DMS153 treated with DMSO at 0.1 percent for 48 hours (cell line): ENCODE data around the gene PDGFC.

ENCODE experiments used
- DNase-seq: peaks from one replicate; lab custom pipeline; 2025; ENCODE audit not compliant: unreplicated experiment; lab: John Stamatoyannopoulos, UW

PDGFC gene, protein sequence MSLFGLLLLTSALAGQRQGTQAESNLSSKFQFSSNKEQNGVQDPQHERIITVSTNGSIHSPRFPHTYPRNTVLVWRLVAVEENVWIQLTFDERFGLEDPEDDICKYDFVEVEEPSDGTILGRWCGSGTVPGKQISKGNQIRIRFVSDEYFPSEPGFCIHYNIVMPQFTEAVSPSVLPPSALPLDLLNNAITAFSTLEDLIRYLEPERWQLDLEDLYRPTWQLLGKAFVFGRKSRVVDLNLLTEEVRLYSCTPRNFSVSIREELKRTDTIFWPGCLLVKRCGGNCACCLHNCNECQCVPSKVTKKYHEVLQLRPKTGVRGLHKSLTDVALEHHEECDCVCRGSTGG

DNA sequence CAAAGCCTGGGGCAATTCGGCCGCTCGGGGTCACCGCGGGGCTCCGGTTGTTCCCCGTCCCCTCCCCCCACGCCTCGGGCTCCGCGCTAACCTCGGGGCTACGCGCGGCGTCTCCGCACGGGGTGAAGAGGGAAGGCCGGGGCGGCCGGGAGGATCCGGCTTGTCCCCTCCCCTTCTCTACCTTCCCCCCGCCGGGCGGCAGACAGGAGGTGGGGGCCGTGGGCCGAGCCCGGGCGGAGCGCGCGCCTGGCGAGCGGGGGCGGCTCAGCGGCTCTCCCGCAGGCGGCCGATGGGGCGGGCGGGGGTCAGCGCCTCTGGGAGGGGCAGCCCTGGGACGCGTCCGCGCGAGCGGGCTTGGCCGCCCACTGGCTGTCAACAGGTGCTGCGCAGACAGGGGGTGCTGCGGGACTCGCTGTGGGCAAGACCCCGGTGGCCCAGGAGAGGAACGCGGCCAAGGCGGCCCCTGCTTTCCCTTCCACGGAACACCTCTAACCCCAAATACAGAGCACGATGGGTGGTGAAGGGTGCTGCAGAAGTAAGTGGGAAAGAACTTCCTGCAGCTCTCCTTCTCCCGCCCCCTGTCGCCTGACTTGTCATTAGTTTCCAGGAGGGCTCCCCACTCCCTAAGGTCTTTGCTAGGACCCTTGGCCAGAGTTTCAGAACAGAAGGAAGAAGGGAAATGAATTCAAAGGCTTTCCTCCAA lies at the start of gene PDGFC:
Gene PDGFC (minus strand): TSS at position 124 of the 703 bp plus-strand sequence. CDS start 896 bp downstream, outside the sequence.
- DNase-seq: peak; percentile 1

DNA sequence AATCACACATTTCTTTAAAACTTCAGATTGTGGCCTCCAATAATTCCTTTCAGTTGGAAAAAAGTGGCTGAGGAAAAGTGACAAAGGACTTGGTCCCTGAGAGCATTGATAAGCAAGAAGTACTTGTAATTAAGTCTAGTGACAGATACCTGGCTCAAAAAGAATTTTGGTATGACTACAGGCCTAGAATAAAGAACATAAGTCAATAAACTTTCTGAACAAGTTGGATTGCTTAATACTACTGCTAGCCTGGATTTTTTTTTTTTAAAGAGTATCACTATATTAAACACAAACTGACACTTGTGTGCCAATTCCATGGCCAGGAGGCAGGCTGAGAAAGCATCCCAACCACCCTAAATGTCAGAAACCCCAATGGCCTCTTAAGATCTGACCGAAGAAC lies 49.3 kb upstream of the PDGFC start:
- no peak for DNase-seq

DNA sequence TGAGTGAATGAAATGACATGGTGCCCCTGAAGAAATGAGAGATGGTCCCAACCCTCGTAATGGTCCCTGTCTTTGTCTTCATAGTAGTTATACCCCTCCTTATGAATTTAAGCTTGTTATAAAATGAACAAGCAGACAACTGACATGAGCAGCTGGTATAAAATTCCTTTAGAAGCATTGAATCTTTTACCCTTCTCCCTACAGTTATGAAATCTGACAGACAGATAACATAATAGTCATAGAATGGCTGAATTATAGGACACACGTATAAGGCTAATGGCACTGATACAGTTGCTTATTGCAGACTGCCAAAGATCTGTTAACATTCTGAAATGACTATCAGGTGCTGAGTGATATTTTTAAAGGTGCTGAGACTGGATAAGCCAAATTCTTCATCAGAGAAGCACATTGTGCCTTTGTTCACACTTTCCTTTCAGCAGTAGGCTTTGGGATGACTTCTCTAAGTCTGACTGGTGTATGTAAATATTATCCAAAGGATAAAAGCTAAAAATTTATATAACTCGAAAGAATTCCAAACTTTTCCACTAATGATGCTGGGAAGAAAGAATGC lies 47.4 kb upstream of the PDGFC start:
- no peak for DNase-seq

DNA sequence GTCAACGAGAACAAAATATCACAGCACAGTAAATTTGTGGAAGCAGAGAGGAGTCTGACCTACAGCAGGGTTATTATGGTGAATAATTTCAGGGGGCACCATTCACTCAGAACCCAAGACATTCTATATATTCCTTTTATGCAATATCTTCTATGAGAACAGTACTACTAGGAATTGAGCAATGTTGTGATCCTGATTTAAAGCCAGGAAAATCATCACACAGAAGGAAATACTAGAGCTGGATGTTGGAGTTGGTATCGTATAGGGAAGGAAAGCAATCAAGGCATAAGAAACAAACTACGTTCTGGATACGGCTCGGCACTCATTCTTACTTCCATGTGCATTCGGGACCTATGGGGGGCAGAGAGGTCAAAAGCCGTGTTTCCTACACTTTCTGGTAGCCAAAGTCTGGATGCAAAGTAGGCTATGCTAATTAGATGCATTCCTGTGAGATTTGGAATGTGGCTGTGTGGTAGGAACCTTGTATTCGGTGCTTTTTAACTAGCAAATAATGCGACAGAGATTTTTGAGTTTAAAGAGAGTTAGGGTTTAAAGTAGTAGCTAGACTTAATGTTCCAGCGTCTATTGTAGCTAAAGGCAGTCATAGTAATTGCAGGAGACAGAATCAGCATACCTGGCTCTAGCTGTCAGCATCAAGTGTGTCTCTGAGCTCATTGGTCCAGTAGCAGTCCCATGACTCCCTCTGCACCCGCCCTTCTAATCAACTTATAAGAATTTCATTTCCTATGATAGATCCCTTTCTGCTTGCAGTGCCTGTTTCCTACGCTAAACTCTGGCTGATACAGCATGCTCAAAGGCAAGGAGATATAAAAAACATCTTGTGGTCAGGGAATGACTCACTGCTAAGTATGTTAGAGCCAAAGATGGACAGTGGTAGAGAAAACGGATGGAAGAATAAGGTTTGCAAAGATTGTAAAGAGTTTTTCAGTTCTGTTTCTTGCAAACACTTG lies 43.3 kb upstream of the PDGFC start:
- DNase-seq: no peak

DNA sequence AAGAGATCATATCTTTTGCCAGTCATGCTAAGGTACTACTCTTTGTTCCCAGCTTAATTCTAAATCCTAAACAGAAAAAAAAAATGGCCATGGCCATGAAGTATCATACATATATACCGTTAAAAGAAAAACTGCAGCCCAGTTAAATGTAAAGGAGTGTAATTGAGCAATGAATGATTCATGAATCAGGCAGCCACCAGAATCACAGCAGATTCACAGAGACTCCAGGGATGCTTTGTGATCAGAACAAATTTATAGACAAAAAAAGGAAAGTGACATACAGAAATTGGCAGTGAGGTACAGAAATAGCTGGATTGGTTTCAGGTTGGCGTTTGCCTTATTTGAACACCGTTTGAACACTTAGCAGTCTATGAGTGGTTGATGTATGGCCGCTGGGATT lies 42.1 kb upstream of the PDGFC start:
- DNase-seq: no peak

DNA sequence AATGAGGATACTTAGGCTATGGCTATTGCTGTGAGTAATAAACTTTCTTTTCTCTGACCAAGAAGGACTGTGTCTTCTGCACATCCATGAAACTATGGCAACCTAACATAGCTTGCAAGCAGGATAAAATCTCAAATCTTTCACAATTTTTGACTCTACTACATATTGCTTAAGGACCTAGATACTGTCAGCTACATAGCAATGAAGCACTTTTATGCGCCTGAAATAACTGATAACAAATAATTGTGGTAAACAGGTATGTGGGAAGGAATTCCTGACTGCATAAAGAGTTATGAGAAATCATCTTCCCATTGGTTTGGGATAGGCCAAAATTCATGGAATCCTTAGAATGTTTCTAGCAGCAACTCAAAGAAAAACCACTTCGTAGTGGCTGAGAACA lies 41.2 kb upstream of the PDGFC start:
- no peak for DNase-seq

DNA sequence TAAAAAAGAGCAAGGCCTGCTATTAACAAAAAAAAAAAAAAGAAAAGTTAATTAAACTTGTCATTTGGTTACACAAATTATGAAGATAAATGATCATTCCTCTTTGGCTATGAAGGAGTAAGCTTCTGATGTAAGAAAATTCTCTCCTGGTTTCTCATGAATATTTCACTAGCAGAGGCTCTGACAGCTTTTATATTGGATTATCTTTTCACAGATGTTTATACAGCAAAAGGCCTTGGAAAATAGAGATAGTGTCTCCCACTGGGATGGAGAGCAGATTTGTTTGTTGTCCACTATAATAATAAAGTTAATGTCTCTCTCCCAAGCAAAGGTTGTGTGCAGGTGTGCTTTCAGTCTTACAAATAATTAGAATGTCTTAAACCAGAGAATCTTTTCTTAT lies 40.7 kb upstream of the PDGFC start:
- no peak for DNase-seq

DNA sequence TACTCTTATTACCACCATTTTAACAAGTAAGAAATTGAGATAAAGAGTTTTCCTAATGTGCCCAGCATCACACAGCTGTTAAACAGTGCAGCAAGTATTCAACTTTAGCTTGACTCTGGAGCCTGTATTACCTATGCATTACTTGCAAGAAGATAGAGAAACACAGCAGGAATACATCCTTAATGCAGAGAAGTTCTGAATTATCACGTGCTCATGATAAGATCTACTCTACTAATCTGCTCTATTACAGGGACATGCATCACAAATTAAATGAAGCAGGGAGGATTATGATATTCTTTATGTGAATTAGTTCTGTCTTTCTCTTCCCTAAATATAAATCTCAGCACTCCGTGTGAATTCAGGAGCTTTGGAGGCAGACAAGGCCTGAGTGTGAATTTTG lies 39.0 kb upstream of the PDGFC start:
- no peak for DNase-seq

DNA sequence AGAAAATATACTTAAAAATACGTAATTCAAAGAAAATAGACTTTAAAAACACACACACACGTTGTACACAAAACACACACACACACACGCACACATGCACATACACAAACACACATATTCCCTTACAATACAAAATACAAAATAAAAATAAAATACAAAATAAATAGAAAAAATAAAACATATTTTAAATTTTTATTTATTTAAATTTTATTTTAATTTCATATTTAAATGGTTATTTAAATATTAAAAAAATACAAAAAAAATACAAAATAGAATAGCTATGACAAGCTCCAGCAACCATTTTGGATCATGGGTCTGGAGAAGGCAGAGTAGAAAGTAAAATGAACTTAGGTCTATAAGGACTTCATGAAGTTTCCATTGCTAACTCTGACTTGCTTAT lies 34.2 kb upstream of the PDGFC start:
- no peak for DNase-seq

DNA sequence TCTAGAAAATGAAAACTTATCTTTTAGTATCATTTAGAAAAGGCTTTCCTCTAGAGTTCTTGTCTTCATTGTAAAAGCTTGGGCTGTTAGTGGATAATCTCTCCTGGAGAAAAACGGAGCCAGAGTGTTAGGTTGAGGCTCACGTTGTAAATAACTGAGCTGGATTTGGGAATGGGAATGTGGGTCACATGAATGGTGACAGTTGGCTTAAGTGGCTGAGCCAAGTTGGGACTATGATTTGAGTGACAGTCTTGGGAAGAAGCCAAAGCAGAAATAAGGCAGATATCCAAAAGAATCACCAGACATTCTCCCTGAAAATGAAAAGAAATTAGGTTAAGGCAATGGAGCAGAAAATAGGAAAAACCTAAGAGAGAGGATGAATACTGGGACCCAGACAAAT lies 33.6 kb upstream of the PDGFC start:
- no peak for DNase-seq

DNA sequence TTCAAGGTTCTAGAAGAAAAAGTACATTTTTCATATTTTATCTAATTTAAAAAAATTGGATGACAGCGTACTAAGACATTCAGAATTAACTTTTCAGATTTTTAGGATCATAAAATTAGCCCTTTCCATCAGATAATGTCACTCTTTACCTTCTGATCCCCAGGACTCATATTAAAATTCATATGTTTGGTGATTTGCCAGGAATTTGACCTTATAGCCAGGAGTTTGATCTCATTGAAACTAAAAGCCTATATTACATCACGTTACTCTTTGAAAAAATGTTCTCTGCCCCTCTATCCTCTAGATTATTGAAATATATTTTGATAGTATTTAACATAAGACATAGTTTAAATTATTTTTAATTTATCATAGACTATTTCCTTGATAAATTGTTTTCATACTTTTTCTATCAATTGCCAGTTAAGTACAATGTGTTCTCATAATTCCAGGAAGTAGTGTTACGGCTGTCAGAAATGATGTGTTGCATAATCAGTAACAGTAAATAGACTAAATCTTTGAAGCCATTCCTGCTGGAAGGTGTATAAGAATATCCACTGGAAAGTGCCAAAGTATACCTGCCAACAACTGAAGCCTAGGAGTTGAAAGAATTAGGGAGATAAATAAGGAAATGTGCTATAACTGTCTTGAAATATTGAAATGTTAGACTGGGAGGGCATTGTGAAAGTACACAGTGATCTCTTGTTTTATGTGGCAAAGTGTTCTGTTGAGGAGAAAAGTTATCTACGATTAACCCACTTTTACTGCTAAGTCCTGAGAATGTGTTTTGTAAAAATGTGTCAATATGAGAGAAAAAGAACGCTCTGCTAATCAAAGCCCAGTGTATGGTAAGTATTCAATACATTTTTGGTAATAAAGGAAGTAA lies 32.9 kb upstream of the PDGFC start:
- no peak for DNase-seq

DNA sequence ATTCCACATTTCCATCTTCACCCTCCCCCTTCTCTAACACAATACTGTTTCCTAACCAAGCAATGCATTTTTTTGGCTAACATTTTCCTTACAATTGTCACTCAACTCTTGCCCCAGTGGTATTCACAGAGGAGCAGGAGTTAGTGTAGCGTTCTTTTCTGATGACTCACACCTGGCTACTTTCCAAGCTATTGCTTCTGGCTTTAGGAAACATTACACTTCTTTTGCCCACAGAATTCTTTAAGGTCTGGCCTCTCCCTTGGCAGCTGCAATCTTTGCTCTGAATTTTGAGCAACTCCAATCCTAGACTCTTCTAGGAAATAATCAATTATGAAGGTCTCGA lies 27.5 kb upstream of the PDGFC start:
- no peak for DNase-seq

DNA sequence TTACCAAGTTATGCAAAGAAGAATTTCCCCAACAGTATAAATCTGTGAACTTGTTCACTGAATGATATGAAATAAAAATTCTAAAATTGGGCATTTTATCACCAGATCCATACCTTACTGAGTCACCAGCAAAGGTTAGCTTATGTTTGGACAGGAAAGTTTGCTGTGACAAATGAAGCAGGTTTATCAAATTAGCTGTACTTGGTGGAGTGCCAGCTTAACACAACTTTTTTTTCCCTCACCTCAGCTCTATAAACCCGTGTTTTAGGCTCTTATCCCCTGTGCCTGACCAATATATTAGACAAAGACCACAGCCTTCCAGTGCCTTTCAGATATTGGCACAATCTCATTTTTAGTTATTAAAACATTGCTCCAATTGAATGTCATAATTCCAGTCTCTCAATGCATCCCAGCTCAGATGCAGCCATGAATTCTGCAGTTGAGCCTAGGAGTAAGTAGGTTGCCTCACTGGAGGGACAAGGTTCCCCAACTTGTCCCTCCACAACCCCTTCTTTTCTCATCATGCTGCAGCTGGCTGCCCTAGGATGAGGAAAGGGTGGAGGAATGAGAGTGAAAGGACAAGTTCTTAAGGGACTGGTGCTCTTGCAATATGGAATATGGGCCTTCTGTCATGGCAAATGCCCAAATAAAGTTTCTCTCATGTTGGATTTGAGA lies 27.0 kb upstream of the PDGFC start:
- no peak for DNase-seq

DNA sequence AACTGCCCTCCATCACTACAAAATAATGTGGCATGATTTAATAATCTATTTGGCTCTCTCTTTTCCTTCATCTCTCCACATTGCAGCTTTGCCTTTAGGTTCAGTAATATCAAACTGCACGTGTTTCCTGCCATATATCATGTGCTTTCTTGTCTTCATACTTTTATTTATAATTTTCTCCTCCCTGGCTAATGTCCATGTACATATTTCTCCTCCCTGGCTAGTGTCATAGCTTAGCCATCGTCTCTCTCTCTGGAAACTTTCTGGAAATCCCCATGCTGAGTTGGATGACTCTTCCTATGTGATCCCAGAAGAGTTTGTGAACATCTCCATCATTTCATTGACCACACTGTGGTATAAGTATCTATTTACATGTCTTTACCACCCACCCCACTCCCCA lies 21.3 kb upstream of the PDGFC start:
- no peak for DNase-seq

DNA sequence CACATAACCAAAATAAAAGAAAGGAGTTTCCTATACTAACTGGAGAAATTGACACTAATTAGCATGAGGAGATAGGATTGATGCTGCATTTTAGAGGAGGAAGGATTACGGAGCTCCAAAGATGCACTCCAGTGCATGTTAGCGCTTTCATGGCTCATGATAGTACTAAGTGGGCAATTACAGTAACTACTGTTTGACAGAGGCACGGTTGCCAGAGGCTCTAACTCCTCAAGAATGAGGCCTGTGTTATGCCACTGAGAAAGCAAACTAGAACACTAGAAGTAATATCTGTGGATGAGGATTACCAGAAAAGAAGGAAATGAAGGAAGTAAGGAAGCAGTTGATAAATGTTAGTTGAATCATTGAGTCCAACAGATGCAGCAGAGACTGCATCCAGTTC lies 19.6 kb upstream of the PDGFC start:
- no peak for DNase-seq

DNA sequence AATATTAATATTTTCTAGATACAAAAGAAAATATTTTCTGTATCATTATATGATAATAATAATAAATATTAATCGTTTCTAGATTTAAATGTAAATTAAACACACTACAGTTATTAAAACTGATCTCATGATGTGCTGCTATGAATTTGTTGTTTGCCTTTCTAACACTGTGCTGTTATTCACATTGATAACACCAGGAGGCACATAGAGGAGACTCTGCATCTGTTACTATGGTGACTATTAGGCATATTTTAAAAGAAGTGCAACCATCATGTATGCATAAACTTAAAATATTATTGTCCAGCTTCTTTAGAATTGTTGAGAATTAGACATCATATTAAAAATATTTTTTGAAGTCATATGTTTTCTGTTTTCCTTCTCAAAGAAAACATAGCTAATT lies 11.8 kb upstream of the PDGFC start:
- DNase-seq: no peak

DNA sequence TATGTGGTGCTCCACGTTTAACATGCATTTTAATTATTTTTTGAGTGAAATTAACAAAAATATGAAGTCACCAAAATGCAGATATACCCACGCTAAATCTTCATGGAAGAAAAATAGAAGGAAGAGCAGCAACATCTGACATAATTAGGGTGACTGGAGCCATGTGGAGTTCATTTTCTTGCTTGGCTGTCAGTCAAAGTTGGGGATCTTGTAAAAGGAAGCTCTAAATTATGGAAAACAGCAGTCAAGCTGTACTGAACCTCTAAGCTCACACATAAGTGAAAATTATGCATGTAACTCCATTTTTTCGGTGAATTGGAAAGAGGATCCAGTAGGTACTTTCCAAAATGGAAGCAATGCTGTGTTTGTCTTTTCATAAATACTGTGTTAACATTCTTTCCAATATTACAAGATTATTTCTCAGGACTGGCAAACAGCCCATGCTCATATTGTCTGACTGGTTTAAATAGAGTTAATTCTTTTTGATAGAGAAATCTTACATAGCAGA lies 9.7 kb upstream of the PDGFC start:
- DNase-seq: no peak

DNA sequence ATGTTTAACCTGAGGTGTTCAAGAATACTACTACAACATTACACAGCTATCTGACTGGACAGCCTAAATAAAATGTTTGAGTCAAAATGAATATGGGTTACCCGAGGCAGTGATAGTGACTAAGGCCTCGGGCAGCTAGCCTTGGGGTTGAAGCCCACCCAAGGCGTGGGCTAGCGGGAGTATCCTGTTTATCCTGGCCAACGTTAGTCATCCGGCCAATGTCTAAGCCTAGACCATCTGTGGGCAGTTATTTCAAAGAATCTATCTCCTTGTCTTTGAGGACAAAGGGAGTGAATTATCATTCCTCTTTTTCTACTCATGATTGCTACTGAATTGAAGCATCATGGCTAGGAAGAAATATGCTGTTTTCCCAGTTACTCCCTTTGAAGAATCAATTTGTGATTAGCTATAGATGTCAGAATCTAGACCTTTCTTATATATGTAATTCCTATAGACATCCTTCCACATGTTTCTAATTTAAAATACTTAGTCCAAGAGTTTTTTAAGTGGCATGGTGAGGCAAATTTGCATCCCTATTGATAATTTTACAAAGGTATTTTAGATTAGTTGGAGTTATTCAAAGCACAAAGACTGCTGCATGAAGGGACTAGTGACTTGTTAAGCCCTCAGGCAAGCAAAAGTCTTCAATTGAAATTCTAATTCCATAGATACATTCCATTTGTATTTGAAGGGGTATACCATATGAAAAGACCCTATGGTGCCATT lies 6.0 kb upstream of the PDGFC start:
- DNase-seq: no peak

DNA sequence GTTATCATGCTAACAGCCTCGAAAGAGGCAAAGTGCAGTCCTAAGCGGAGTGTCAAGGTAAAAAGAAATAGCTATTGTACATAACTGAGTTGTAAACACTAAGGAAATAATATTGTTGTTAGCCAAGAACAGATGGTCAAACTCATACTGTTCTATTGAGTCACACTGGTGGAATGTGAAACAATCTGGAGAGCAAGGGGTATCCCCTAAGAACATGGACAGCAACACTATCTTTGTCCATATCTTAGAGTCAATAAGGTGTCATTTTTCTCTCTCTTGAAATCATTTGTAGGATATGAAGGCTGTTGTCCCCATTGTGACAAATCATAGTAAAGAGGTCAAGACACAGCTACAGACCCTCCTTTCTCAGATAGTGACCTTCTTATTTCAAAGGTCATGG lies 4.5 kb upstream of the PDGFC start:
- no peak for DNase-seq
